Measurements from ENCODE around the gene LEFTY2. TPM values are rescaled to one million over a fixed set of nuclear protein-coding genes. Genes with fewer than 3 reads are reported as not detected.
"Not testable (repeated sequence)": the region's sequence is repeated elsewhere in the genome, so short reads cannot be mapped to it uniquely, and the experiment has no call there.

The LEFTY2 gene
- total RNA-seq, 2 donors from 2014 or later = 0.99 to 8.0 TPM

DNA sequence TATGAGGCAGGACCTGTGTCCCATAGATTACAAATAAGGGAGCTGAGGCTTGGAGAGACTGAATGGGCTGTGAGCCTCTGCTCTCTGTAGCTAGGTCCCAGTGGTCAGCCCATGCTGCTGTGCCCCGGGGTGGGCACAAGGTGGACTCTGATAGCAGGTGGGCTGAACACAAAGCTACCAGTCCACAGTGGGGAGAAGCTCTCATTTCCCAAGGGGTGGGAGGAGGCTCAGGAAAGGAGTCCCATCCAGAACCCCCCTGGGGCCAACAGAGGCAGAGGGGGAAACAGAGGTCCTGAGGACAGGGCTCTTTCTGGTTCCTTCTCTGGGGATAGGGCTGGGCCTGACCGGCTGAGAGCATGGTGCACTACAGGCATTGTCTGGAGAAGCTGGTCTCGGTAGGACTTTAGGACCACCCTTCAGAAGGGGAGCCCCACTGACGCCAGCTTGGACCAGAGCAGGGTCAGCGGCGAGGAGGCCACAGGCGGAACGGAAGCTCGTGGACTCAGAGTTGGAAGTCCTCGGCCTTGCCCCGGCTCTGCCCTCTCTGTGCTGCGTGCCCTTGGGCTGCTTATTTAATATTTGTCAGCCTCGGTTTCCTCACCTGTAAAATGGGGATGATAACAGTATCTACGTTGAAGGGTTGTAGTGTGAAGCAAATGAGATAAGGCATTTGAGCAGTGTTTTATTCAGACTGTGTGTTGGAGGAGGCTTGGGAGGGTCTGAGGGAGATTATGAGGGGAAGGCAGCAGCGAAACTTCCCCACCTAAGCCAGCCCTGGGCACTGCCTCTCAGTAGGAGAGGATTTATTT, 31.5 kb upstream of the LEFTY2 start:
- WGBS, 2 donors = 84 to 89% methylated on average over 15 of the region's 15 CpGs
- TF ChIP-seq, protein P1, sequence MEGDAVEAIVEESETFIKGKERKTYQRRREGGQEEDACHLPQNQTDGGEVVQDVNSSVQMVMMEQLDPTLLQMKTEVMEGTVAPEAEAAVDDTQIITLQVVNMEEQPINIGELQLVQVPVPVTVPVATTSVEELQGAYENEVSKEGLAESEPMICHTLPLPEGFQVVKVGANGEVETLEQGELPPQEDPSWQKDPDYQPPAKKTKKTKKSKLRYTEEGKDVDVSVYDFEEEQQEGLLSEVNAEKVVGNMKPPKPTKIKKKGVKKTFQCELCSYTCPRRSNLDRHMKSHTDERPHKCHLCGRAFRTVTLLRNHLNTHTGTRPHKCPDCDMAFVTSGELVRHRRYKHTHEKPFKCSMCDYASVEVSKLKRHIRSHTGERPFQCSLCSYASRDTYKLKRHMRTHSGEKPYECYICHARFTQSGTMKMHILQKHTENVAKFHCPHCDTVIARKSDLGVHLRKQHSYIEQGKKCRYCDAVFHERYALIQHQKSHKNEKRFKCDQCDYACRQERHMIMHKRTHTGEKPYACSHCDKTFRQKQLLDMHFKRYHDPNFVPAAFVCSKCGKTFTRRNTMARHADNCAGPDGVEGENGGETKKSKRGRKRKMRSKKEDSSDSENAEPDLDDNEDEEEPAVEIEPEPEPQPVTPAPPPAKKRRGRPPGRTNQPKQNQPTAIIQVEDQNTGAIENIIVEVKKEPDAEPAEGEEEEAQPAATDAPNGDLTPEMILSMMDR (IDR thresholded peaks at IDR 0.05) = no peak
- TF ChIP-seq POLR2A (IDR thresholded peaks at IDR 0.05) = no peak
- intact Hi-C loops (cut with DNase I) = loop anchor here (5.0 kb wide), 1 partner anchor 495 kb away; no protein-coding TSS in a partner anchor

GRCh38 chr1:225970592-225971157, 29.7 kb upstream of the LEFTY2 start:
- WGBS, 2 donors = 92 to 93% methylated on average over 16 of the region's 16 CpGs
- DNase-seq; ATAC-seq; H3K4me1 ChIP-seq; H3K4me3 ChIP-seq; H3K27ac ChIP-seq; H3K36me3 ChIP-seq (replicated peaks in 1 of 2; ENCODE audit: insufficient read depth in 1 of 2, low read depth in 2 of 2); H3K27me3 ChIP-seq; H3K9me3 ChIP-seq: not testable (repeated sequence)
- intact Hi-C loops (cut with DNase I) = loop anchor here (5.0 kb wide), 1 partner anchor 493 kb away; no protein-coding TSS in a partner anchor

More for the DNA sequence above, 31.5 kb upstream of the LEFTY2 start:
- no peak for ATAC-seq
- Histone ChIP-seq H3K36me3 (replicated peaks in 1 of 2; ENCODE audit: insufficient read depth in 1 of 2, low read depth in 2 of 2) (no peaks in the 10 kb centered on the region), H3K27ac (no peak overlapping the region), H3K9me3 (no peaks in the 10 kb centered on the region), H3K27me3 (no peaks in the 10 kb centered on the region), H3K4me1 (peaks cover 4% of the 10 kb centered on the region), H3K4me3 (no peak overlapping the region)
- no peak for DNase-seq

DNA sequence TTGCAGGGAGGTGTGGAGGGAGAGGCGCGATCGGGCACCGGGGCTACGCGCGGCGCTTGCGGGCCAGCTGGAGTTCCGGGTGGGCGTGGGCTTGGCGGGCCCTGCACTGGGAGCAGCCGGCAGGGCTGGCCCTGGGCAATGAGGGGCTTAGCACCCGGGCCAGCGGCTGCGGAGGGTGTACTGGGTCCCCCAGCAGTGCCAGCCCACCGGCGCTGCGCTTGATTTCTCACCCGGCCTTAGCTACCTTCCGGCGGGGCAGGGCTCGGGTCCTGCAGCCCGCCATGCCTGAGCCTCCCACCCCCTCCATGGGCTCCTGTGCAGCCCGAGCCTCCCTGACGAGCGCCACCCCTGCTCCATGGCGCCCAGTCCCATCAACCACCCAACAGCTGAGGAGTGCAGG, 28.7 kb upstream of the LEFTY2 start:
- not testable (repeated sequence) for H3K4me3 ChIP-seq; DNase-seq; ATAC-seq; H3K9me3 ChIP-seq; H3K4me1 ChIP-seq; H3K27me3 ChIP-seq; H3K27ac ChIP-seq; H3K36me3 ChIP-seq (replicated peaks in 1 of 2; ENCODE audit: insufficient read depth in 1 of 2, low read depth in 2 of 2)
- intact Hi-C loops (cut with DNase I) = loop anchor here (5.0 kb wide), 1 partner anchor 492 kb away; no protein-coding TSS in a partner anchor
- WGBS, 2 donors = 98 to 100% methylated on average over 11 to 25 of the region's 28 CpGs

DNA sequence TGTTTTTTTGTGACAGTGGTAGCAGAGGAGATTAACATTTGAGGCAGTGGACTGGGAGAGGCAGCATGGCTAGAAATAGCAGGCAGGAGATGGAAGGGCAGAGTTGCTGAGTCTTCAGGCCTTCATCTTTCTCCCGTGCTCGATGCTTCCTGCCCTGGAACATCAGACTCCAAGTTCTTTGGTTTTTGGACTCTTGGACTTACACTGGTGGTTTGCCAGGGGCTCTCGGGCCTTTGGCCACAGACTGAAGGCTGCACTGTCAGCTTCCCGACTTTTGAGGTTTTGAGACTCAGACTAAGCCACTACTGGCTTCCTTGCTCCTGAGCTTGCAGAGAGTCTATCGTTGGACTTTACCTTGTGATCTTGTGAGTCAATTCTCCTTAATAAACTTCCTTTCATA, 24.2 kb upstream of the LEFTY2 start:
- intact Hi-C loops (cut with DNase I) = no loop called here
- no peak for DNase-seq
- no peak overlapping the region for H3K27ac ChIP-seq
- 54 to 59% methylated on average over 5 of the region's 5 CpGs for WGBS, 2 donors
- H3K9me3 ChIP-seq = no peaks in the 10 kb centered on the region
- TF ChIP-seq POLR2A (IDR thresholded peaks at IDR 0.05) = no peak
- TF ChIP-seq, protein P1 (IDR thresholded peaks at IDR 0.05) = no peak
- ATAC-seq = no peak
- no peak overlapping the region for H3K4me3 ChIP-seq
- peaks cover 7% of the 10 kb centered on the region for H3K4me1 ChIP-seq
- H3K36me3 ChIP-seq (replicated peaks in 1 of 2; ENCODE audit: insufficient read depth in 1 of 2, low read depth in 2 of 2) = no peaks in the 10 kb centered on the region
- no peaks in the 10 kb centered on the region for H3K27me3 ChIP-seq

DNA sequence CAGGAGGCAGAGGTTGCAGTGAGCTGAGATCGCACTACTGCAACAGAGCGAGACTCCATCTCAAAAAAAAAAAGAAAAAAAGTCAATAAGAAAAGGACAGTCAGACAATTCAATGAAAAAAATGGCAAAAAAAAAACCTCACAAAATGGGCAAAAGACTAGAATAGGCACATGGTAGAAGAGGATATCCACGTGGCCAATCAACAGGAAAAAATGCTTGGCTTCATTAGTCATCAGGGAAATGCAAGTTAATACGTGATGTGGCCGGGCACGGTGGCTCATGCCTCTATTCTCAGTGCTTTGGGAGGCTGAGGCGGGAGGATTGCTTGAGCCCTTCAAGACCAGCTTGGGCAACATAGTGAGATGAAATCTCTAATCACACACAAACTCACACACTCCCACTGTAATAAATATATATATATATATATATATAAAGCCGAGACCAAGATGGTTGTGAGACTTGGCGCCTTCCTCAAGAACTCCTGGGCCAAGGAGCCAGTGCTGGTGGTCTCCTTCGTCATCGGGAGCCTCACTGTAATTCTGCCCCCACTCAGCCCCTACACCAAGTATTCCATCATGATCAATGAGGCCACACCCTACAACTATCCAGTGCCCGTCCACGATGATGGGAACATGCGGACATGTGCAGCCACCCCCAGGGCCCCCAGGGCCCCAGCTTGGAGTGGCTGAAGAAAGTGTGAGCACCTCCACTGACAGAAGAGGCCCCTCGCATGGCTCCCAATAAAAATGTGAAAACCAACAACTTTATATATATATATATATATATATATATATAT, 22.9 kb upstream of the LEFTY2 start:
- Histone ChIP-seq H3K9me3 (no peaks in the 10 kb centered on the region), H3K4me1 (peaks cover 7% of the 10 kb centered on the region), H3K36me3 (replicated peaks in 1 of 2; ENCODE audit: insufficient read depth in 1 of 2, low read depth in 2 of 2) (no peaks in the 10 kb centered on the region), H3K27ac (no peak overlapping the region), H3K27me3 (no peaks in the 10 kb centered on the region), H3K4me3 (no peak overlapping the region)
- intact Hi-C loops (cut with DNase I) = no loop called here
- 90 to 92% methylated on average over 15 of the region's 15 CpGs for WGBS, 2 donors
- TF ChIP-seq POLR2A (IDR thresholded peaks at IDR 0.05) = no peak
- TF ChIP-seq, protein P1 (IDR thresholded peaks at IDR 0.05) = no peak
- no peak for DNase-seq
- no peak for ATAC-seq
